ENCODE data around the gene ENTHD1.
"Not testable (repeated sequence)": the region's sequence is repeated elsewhere in the genome, so short reads cannot be mapped to it uniquely, and the experiment has no call there.

ENTHD1 gene

DNA sequence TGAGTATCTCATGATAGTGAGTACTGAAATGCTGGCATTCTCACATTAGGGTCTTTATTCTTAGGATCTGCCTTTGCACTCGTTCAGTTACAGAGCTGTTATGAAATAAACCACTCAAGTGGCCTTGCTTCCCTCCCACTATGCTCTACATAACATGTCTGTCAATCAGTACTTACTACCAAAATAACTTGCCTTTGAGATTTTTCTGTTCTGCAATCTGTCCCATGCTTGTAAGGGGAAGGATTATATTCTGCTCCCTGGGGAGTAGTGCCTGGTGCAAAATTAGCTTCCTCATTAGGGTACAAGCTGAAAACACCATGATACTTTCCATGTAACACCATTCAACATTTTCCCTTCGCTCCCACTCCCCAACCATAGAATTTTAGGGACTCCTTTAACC is 5.4 kb upstream of the ENTHD1 start:
- no peak for DNase-seq (ENCODE audit: low read depth, low spot score)

DNA sequence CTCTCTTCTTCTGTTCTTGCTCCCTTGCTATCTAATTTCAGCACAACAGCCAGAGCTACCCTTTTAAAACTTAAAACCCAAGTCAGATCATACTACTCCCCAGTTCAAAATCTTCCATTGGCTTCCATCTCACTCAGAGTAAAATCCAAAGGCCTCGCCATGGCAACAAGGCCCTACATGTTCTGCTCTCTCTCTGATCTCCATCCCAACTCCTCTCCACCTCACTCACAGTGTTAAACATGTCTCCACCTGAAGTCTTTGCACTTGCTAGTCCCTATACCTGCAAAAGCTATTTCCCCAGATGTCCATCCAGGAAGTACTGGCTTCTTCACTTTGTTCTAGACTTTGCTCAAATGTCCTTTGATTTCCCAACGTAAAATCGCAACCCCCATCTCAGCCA is 4.3 kb upstream of the ENTHD1 start:
- DNase-seq (ENCODE audit: low read depth, low spot score) = no peak

DNA sequence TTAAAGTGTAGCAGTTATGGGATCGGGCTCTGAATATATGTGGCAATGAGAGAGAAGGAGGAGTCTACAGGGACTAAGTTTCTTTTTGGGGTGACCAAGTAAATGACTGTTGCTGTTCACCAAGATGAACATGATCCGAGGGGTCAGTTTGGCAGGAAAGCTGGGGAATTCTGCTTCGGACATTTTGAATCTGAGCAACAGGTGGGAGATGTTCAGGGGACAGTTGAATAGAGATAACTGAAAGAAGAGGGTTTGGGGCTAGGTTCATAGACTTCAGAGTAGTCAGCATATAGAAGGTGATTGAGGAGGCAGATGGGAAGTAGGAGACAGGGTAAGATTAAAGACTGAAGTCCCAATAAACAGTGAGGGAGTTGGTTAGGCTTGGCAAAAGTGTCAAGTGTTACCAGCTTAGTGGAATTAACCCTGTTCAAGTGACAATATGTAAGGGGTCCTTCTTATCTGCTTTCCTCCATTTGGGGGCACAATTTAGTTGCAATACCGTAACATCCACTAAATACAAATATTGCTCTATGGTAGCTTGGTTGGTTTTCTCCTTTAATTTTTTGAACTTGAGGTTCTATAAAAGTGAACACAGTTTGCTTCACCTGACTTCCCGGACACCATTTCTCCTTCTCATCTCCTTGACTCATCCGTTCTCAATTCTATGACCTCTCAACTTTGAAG is 2.9 kb upstream of the ENTHD1 start:
- DNase-seq (ENCODE audit: low read depth, low spot score) = no peak

DNA sequence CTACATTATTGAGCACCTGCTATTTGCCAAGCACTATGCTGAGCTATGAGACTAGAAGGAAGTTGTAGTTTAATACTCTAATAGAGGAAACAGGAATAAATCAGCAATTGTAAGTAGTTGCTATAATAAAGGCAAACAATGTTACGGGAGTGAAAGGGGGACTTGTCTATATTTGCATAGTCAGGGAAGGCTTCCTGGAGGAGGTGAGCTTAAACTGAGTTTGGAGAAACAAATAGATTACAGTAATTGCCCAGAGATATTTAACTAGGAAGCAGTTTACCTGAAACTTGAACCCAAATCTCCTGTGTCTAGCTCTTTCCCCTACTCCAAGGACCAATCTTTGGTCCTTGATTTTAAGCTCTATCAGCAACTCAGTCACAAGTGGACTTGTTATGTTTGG is 2.1 kb upstream of the ENTHD1 start:
- no peak for DNase-seq (ENCODE audit: low read depth, low spot score)

DNA sequence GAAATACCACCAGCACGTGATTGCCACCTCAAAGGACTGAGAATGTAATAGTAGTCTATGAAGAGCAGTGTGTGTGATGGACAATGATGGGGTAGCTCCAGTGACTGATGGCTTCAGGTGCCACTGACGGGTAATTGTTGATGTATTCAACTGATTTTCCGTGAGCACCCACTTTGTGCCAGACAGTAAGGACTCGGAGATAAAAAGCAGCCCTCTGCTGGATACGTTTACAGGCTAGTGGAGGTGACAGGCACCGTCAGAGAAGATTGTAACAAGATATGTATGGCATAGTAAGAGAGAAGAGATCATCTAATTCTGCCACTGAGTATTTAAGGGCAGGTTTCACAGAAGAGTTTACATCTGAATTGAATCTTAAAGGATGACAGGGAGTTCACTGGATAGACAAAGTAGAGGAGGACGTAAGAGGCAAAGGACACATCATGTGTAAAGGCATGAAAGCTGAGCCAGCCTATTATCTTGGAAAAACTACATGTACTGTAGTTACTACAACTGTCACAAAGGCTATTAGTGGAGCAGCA is 1.1 kb upstream of the ENTHD1 start:
- no peak for DNase-seq (ENCODE audit: low read depth, low spot score)

DNA sequence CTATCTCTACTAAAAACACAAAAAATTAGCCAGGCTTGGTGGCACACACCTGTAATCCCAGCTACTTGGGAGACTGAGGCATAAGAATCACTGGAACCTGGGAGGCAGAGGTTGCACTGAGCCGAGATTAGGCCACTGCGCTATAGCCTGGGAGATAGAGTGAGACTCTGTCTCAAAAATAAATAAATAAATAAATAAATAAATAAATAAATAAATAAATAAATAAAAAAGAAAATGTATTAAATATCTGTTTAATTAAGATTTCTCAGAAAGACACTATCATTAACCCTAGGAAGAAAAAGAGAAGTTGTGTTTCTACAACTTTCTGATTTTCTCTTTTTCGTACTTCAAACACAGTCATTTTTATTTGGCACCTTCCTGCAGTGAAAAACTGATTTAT is 3.6 kb downstream of the ENTHD1 start:
- DNase-seq (ENCODE audit: low read depth, low spot score) = not testable (repeated sequence)

DNA sequence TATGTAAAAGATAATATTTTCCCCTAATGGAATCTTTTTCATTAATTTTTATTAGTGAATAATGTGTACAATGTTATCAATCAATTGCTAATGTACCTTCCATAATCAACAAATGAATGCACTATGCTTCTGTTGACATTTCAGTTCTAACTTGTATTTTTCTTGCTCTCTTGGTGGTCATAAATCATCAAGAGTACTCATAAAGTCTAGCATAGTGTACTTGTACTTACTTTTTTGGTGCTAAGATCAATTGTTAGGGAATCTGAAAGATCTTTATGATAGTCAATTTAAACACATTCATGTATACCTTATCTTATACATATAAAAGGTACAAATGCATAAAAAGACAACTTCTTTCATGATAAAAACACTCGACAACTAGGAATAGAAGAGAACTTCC is 10.5 kb downstream of the ENTHD1 start:
- no peak for DNase-seq (ENCODE audit: low read depth, low spot score)

DNA sequence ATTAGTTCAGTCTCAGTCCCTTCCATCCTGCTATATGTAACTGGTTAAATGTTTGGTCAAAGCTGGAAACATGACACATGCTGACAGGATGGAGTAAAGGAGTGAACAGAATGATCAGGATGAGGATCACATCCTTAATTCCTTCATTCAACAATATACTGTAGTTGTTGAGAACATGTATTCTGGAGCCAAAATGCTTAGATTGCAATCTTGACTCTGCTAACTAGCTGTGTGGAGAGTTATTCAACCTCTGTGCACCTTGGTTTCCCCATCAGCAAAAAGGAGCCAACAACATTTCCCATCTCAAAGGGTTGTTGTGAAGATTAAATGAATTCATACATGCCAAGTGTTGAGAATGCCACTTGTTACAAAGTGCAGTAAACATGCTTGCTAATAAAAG is 12.8 kb downstream of the ENTHD1 start:
- DNase-seq (ENCODE audit: low read depth, low spot score) = no peak

DNA sequence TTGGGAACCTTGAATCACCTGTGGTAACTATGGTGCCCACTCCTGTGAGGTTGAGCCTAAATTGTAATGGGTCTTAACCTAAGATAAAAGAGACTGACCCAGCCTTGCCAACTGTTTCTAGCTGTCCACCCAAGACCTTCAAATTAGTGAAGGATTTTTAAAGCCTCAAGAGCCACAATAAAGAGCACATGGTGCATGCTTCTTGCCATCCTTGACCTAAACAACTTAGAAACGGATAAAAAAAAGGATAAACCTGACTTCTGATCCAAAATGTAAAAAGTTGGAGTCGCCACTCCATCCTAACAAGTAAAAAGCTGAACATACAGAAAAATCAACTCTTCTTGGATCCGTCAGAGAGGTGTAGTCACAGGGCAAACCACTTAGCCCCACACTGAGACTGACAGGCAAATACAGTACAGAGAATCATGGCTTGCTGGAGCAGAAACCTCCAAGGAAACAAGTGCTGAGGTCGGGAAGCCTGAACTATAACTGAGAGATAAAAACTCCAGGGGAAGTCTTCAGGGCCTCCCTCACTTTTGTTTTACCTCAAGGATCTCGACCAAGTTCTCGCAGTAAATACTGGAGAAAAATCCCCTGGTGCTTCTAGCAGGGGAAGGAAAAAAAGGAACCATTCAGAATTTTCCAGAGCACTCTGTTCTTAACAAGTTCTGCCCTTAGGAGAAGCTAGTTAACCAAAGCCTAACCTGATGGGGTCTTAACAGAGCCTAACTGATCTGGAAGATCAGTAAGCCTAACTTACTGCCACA is 16.3 kb downstream of the ENTHD1 start:
- no peak for DNase-seq (ENCODE audit: low read depth, low spot score)

DNA sequence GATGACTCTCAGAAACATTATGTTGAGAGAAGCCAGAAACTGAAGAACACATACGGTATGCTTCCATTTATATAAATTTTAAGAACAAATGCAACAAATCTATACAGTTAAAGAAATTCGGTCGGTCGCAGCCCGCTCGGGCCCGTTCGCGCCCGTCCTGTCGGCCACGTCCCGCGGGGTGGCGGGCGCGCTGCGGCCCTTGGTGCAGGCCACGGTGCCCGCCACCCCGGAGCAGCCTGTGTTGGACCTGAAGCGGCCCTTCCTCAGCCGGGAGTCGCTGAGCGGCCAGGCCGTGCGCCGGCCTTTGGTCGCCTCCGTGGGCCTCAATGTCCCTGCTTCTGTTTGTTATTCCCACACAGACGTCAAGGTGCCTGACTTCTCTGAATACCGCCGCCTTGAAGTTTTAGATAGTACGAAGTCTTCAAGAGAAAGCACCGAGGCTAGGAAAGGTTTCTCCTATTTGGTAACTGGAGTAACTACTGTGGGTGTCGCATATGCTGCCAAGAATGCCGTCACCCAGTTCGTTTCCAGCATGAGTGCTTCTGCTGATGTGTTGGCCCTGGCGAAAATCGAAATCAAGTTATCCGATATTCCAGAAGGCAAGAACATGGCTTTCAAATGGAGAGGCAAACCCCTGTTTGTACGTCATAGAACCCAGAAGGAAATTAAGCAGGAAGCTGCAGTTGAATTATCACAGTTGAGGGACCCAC is 18.2 kb downstream of the ENTHD1 start:
- not testable (repeated sequence) for DNase-seq (ENCODE audit: low read depth, low spot score)

DNA sequence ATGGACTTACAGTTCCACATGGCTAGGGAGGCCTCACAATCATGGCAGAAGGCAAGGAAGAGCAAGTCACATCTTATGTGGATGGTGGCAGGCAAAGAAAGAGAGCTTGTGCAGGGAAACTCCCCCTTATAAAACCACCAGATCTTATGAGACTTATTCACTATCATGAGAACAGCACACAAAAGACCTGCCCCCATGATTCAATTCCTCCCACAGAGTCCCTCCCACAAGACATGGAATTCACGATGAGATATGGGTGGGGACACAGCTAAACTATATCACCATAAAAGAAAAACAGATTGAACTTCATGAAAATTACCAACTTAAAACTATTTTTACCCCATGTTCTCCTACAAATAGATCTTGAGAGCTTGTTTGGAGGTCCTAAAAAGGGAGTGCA is 19.6 kb downstream of the ENTHD1 start:
- DNase-seq (ENCODE audit: low read depth, low spot score) = no peak

DNA sequence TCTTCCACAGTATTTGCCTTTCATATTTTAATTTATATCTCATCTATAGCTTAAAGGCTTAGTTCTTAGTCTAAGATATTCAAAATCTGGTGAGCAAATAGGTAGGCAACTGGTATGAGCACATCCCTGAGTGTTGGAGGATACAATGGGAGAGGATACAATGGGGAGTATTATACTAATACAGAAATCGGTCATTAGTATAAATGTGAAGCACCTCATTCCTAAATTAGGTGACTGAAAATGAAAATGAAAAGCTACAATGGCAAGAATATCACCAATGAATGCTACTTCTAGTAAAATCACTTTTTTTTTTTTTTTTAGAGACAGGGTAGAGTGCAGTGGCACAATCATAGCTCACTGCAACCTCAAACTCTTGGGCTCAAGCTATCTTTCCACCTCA is 21.0 kb downstream of the ENTHD1 start:
- DNase-seq (ENCODE audit: low read depth, low spot score) = no peak

DNA sequence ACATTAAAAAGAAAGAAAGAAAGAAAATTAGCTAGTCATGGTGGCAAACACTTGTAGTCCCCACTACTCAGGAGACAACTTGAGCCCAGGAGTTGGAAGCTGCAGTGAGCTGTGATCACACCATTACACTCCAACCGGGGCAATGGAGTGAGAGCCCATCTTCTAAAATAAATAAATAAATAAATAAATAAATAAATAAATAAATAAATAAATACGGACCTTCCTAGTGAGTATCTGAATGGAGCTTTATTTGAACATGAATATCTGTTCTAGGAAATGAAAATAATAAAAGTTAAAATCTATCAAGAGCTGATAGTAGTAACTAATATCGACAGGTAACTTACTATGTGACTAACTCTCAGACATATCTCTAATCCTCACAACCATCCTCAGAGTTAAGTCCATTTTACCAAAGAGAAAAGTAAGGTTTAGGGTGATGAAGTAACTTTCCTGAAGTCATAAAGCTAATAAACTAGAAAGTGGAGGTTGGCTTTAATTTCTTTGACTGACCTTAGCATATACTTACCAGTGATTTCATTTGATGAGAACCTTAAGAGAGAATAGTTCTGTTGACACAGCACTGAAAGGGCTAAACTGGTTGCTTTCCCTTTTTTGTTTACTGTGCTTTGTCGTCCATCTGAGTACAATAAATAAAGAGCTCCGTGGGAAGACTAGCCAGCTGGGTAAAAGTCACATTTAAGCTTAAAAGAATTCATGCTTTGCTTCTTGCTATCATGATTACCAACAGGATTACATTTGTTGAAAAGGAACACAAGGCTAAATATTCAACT is 22.4 kb downstream of the ENTHD1 start:
- no peak for DNase-seq (ENCODE audit: low read depth, low spot score)

DNA sequence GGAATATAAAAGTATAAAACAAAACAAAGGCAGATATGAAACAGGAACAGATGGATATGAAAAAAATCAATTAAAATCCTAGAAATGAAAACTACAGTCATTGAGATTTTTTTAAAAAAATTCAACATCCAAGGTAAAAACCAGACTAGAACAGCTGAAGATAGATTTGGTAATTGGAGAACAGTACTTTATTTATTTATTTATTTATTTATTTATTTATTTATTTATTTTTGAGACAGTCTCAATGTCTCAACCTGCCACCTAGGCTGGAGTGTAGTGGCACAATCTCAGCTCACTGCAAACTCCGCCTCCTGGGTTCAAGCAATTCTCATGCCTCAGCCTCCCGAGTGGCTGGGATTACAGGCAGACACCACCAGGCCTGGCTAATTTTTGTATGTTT is 23.8 kb downstream of the ENTHD1 start:
- DNase-seq (ENCODE audit: low read depth, low spot score) = not testable (repeated sequence)

DNA sequence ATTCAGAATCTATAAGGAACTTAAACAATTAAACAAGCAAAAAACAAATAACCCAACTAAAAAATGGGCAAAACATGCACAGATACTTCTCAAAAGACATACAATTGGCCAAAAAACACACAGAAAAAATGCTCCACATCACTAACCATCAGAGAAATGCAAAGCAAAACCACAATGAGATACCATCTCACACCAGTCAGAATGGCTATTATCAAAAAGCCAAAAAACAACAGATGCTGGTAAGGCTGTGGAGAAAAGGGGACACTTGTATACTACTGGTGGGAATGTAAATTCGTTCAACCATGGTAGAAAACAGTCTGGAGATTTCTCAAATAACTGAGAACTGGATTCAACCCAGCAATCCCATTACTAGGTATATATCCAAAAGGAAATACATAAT is 24.8 kb downstream of the ENTHD1 start:
- no peak for DNase-seq (ENCODE audit: low read depth, low spot score)

DNA sequence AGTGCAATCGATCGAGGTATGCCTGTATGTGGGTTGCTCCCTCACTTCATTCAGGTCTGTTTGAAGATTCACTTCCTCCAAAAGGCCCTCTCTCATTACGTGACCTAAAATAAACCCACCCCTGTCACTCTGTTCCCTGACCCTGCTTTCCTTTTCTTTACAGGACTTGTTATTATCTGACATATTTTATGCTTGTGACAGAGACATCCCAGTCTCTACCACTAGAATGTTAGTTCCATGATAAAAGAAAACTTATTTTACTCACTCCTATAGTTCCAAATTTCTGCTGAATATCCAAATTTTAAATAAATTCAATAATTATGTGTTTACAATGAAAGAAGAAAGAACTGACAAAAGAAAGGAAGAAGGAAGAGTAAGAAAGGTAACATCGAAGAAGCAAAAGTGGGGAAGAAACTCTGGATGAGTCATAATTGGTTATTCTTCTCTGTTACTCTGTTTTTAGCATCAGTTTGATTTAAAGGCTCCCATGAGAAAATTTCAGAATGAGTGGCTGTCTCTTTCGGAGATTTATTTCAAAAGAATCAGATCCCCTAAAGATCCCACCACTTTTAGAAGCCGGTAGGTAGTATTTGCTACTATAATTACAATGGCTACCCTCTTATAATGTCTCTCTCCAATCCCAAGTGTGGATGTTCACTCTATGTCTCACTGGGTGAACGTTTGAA is 33.5 kb downstream of the ENTHD1 start:
- DNase-seq (ENCODE audit: low read depth, low spot score) = no peak

DNA sequence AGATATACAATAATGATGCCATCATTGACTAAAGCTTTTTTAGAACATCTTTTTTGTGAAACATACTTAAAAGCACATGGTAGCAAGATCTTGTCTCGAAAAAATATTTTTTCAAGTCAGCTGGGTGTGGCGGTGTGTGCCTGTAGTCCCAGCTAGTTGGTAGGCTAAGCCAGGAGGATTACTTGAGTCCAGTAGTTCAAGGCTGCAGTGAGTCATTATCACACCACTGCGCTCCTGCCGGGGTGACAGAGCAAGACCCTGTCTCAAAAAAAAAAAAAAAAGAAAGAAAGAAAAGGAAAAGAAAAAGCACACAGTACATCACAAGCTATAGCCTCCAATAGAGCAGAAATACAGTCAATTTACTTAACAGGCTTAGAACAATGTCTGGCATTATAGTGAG is 37.0 kb downstream of the ENTHD1 start:
- DNase-seq (ENCODE audit: low read depth, low spot score) = no peak

DNA sequence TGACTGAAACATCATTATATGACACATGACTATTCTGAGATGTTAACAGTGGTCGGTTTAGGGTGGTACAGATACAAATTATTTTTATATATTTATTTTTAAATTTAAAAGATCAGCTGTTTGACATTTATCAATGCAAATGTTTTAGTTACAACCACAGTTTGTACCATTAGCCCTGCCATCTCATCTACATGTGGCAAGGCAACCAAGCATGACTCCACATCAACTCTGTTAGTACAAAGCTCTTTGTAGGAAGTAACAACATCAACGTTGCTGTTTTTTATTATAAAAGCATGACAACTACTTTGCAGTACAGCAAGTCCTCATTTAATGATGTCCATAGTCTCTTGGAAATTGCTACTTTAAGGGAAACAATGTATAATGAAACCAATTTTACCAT is 40.8 kb downstream of the ENTHD1 start:
- DNase-seq (ENCODE audit: low read depth, low spot score) = no peak

DNA sequence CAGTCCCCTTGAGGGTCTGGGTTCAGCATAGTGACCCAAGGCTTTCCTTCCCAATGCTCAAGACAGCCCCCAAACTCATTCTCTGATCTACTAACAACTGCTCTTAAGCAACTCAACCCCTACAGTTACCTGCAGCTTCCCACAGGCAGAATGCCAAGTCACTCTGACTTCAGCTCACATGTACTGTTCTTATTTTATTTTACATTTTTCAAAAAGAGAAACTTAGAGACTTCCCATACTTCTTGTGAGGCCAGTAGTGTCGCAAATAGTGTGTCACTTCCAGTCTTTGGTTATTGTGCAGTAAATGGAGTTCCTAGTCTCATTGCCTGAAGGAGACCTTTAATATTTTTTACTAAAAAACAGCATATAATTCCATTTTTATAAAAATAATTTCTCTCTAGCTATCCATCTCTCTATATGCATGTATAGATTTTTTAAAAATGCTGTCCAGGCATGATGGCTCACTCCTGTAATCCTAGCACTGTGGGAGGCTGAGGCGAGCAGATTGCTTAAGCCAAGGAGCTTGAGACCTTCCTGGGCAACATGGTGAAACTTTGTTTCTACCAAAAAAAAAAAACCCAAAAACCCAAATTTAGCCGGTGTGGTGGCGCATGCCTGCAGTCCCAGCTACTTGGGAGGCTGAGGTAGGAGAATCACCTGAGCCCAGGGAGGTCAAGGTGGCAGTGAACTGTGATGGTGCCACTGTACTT is 41.8 kb downstream of the ENTHD1 start:
- DNase-seq (ENCODE audit: low read depth, low spot score) = no peak

DNA sequence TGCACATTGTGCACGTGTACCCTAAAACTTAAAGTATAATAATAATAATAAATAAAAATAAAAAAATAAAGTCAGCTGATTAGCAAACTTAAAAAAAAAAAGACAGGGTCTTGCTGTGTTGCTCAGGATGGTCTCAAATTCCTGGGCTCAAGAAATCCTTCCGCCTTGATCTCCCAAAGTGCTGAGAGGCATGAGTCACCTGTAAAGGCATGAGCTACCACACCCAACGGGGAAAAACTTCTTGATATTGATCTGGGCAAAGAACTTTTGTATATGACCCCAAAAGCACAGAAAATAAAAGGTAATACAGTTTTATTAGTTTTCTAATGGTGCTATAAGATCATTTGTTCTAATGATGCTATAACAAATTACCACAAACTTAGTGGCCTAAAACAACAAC is 46.1 kb downstream of the ENTHD1 start:
- DNase-seq (ENCODE audit: low read depth, low spot score) = no peak

DNA sequence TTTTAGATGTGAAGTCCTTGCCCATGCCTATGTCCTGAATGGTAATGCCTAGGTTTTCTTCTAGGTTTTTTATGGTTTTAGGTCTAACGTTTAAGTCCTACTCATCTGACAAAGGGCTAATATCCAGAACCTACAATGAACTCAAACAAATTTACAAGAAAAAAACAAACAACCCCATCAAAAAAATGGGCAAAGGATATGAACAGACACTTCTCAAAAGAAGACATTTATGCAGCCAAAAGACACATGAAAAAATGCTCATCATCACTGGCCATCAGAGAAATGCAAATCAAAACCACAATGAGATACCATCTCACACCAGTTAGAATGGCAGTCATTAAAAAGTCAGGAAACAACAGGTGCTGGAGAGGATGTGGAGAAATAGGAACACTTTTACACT is 47.0 kb downstream of the ENTHD1 start:
- DNase-seq (ENCODE audit: low read depth, low spot score) = not testable (repeated sequence)

Data from activated naive CD8-positive, alpha-beta T cell treated with anti-CD3 and anti-CD28 coated beads, Interleukin-2, amount 50 U/mL, for 16 hours (primary cell).